IMR-90 (cell line): Measurements from ENCODE around the gene TRIM26.
"Not testable (repeated sequence)": the region's sequence is repeated elsewhere in the genome, so short reads cannot be mapped to it uniquely, and the experiment has no call there.

ENCODE experiments used
- BHLHE40 ChIP-seq: fragments of 150-350 bp; IDR thresholded peaks from 2 replicates; pipeline ENCODE4 v1.6.1; 2016; ENCODE audit warnings: mild to moderate bottlenecking, low read depth, low read length
- CEBPB ChIP-seq: IDR thresholded peaks from 2 replicates; pipeline ENCODE4 v1.6.1; 2012; ENCODE audit warnings: low read depth, low read length, improper control_type of control experiment
- CTCF ChIP-seq: conservative IDR thresholded peaks from 2 replicates; pipeline ENCODE4 v1.5.1; 2012; ENCODE audit warnings: mild to moderate bottlenecking, low read depth, low read length, improper control_type of control experiment
- ELK1 ChIP-seq: fragments of 150-350 bp; IDR thresholded peaks from 2 replicates; pipeline ENCODE4 v1.6.1; 2016; ENCODE audit warnings: low read depth, mild to moderate bottlenecking, low read length, moderate library complexity, borderline replicate concordance
- FOS ChIP-seq: fragments of 150-350 bp; IDR thresholded peaks from 2 replicates; pipeline ENCODE4 v1.6.1; 2016; ENCODE audit warnings: low read depth, low read length
- MAFK ChIP-seq: IDR thresholded peaks from 2 replicates; pipeline ENCODE4 v1.6.1; 2012; ENCODE audit warnings: low read depth, low read length, improper control_type of control experiment
- MXI1 ChIP-seq: IDR thresholded peaks from 2 replicates; pipeline ENCODE4 v1.6.1; 2012; ENCODE audit warnings: low read depth, mild to moderate bottlenecking, low read length, moderate library complexity, borderline replicate concordance
- POLR2A ChIP-seq: IDR thresholded peaks from 2 replicates; pipeline ENCODE4 v1.6.1; 2012; ENCODE audit warnings: mild to moderate bottlenecking, low read depth, low read length
- RAD21 ChIP-seq: IDR thresholded peaks from 2 replicates; pipeline ENCODE4 v1.6.1; 2012; ENCODE audit warnings: low read length, improper control_type of control experiment
- RFX5 ChIP-seq: IDR thresholded peaks from 2 replicates; pipeline ENCODE4 v1.8.0; 2012; ENCODE audit warnings: low read depth, mild to moderate bottlenecking, low read length, moderate library complexity
- SMC3 ChIP-seq: fragments of 150-350 bp; IDR thresholded peaks from 2 replicates; pipeline ENCODE4 v1.6.1; 2016; ENCODE audit warnings: low read depth, mild to moderate bottlenecking, antibody characterized with exemption, low read length, moderate library complexity
- USF2 ChIP-seq: fragments of 150-350 bp; IDR thresholded peaks from 2 replicates; pipeline ENCODE4 v1.6.1; 2017; ENCODE audit warnings: mild to moderate bottlenecking, antibody characterized with exemption, low read length, low read depth

- not testable (repeated sequence) for TF ChIP-seq CTCF, USF2, BHLHE40, FOS, POLR2A, ELK1, CEBPB, RFX5, RAD21, MAFK, MXI1, SMC3
These were observed 48.0 kb downstream of the TRIM26 start for GRCh38 chr6:30165238-30165637.
